NCI-H524 (cell line): Measurements from ENCODE around the gene NPAP1.
"Not testable (repeated sequence)": the region's sequence is repeated elsewhere in the genome, so short reads cannot be mapped to it uniquely, and the experiment has no call there.

Source experiments
- DNase-seq, 2 experiments: peaks; one replicate each; lab custom pipeline; 2025; lab: John Stamatoyannopoulos, UW

Gene NPAP1

GRCh38 chr15:24675332-24676144, at the start of gene NPAP1:
TSS of gene NPAP1 (plus strand) at chr15:24675775. CDS start at chr15:24675868, 93 bp downstream.
- no peak for DNase-seq

GRCh38 chr15:24627443-24627842, 48.1 kb upstream of the NPAP1 start:
- DNase-seq = no peak

- no peak for DNase-seq
Observed at GRCh38 chr15:24633082-24633481, 42.5 kb upstream of the NPAP1 start.

GRCh38 chr15:24639412-24639811, 36.2 kb upstream of the NPAP1 start:
- not testable (repeated sequence) for DNase-seq

- no peak for DNase-seq
Observed at GRCh38 chr15:24645627-24646026, 29.9 kb upstream of the NPAP1 start.

GRCh38 chr15:24659622-24660021, 16.0 kb upstream of the NPAP1 start:
- DNase-seq = no peak

GRCh38 chr15:24662991-24663390, 12.6 kb upstream of the NPAP1 start:
- no peak for DNase-seq

- no peak for DNase-seq
Observed at GRCh38 chr15:24676431-24676830, 856 bp downstream of the NPAP1 start.

GRCh38 chr15:24678485-24678884, 2.9 kb downstream of the NPAP1 start:
- no peak for DNase-seq

- DNase-seq = no peak
Observed at GRCh38 chr15:24682002-24682401, 6.4 kb downstream of the NPAP1 start.

GRCh38 chr15:24682905-24683304, 7.3 kb downstream of the NPAP1 start:
- DNase-seq = not testable (repeated sequence)

GRCh38 chr15:24683736-24684135, 8.2 kb downstream of the NPAP1 start:
- DNase-seq = no peak

GRCh38 chr15:24684313-24684712, 8.7 kb downstream of the NPAP1 start:
- no peak for DNase-seq

- no peak for DNase-seq
Observed at GRCh38 chr15:24696201-24696600, 20.6 kb downstream of the NPAP1 start.

GRCh38 chr15:24696842-24697241, 21.3 kb downstream of the NPAP1 start:
- no peak for DNase-seq

GRCh38 chr15:24718289-24719082, 42.9 kb downstream of the NPAP1 start:
- no peak for DNase-seq

- DNase-seq = no peak
Observed at GRCh38 chr15:24729760-24730159, 54.2 kb downstream of the NPAP1 start.
